GM21360 (cell line): ENCODE measurements around the gene CENPU.
A peak's percentile ranks its signal among the peaks of the same experiment; 100 is the strongest.
"Not testable (repeated sequence)": the region's sequence is repeated elsewhere in the genome, so short reads cannot be mapped to it uniquely, and the experiment has no call there.

ENCODE experiments used
- ATAC-seq: cut with Tn5 transposase; IDR thresholded peaks from one replicate; pipeline ENCODE4 v1.9.1; 2021; ENCODE audit warnings: mild to moderate bottlenecking, moderate library complexity; ENCODE audit not compliant: unreplicated experiment

The CENPU gene, protein sequence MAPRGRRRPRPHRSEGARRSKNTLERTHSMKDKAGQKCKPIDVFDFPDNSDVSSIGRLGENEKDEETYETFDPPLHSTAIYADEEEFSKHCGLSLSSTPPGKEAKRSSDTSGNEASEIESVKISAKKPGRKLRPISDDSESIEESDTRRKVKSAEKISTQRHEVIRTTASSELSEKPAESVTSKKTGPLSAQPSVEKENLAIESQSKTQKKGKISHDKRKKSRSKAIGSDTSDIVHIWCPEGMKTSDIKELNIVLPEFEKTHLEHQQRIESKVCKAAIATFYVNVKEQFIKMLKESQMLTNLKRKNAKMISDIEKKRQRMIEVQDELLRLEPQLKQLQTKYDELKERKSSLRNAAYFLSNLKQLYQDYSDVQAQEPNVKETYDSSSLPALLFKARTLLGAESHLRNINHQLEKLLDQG

DNA sequence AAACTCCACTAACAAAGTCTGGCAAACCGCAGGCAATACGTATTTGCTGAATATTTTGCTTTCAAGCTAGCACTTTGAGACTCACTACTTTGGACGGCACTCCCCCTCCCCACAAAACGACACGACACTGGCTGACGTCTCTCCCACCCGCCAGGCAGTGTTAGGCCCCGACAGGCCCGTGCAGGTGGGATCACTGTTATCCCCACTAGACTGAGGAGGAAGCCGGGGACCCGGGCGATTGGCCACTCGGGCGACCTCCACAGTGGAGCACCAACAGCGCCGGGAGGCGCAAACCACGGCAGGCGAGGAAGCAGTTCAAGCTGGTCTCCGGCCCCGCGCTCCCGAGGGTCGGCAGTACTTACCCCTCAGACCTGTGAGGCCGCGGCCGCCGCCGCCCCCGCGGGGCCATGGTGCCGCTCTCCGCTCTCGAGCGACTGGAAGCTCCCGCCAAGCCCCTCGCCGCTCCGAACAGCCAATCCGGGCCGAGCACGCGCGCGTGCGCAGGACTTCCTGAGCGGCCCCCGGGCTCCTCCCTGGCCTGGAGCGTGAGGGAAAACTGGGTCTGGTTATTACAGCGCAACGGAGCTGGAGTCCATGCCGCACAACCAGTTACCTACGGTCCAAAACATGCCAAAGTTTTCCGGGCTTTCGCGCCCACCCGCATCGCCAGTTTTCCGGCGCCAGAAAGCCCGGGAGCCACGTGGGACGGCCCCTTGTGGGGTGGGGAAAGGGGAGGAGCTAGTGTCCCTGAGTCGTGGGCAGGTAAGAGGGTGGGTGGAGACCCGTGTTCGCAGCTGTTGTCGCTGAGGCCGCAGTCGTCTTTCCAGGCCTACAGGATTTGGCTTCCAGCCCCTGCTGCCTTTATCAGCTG, at the start of gene CENPU:
TSS of gene CENPU (minus strand) at position 443 of the 871 bp plus-strand sequence. CDS start at position 409, 34 bp downstream.
- ATAC-seq, result peak; percentile 93

DNA sequence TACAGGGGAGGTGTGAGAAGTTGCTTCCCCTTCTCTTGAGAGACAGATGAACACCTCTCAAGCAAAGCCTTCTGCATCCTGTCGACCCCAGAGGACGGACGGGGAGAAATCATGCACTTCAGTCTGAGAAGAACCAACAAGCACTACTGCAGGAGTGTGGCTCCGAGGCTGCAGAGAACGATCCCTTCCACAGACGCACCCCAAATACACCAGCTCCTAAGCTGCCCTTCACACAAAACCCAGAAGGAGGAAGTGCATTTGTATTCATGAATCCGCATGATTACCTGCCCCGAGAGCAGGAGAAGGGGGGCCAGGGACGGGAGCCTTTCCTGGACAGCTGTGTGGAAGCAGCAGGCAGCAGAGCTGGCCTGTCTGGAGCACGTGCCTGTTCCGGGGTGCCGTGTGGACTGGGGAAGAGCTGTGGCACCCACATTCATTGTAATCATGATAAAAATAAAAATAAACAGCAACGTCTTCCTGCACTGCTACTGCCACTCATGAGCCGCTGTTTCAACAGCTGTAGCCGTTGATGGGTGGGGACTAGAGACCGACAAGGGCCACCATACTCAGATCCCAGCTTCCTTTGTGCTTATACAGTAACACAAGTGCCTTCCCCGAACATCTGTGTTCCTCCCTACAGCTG, 49.0 kb upstream of the CENPU start:
- no peak for ATAC-seq

DNA sequence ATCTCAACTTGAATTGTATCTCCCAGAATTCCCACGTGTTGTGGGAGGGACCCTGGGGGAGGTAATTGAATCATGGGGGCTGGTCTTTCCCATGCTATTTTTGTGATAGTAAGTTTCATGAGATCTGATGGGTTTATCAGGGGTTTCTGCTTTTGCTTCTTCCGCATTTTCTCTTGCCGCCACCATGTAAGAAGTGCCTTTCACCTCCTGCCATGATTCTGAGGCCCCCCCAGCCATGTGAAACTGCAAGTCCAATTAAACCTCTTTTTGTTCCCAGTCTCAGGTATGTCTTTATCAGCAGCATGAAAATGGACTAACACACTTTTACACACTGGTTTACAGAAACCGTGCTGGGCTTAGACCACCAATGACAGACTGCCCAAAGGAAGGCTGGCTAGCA, 45.3 kb upstream of the CENPU start:
- not testable (repeated sequence) for ATAC-seq

DNA sequence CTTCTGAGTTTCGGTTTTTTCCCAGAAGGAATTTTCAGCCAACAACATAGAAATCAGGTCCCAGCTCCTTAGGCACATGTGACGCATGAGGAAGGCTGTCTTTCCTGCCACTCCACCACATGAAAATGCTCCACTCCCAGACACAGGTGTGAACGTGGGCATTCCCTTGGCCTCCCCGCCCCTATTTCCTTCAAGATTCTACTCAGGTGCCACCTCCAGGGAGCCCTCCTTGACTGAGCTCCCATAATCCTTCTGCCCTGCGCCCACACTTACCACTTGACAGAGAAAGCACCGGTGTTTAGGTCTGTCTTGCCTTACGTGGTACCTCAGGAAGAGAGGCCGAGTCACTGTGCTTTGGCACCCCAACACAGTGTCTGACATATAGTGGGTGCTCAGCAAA, 44.4 kb upstream of the CENPU start:
- no peak for ATAC-seq

DNA sequence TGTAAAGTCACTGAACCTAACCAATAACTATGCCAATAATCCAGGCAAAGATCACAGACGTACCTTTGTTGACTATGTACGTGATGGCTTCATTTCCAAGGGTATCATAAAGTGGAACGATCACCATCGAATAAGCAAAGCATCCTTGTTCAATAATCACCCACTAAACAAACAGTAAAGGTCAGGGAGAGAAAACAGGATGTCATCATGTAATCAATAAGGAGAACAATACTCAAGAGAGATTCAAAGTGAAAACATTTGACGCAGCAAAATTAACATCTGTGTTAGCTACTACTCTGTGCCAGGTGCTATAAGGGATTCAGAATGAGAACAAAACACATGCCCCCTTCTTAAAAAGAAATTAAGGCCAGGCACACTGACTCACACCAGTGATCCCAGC, 42.9 kb upstream of the CENPU start:
- no peak for ATAC-seq

DNA sequence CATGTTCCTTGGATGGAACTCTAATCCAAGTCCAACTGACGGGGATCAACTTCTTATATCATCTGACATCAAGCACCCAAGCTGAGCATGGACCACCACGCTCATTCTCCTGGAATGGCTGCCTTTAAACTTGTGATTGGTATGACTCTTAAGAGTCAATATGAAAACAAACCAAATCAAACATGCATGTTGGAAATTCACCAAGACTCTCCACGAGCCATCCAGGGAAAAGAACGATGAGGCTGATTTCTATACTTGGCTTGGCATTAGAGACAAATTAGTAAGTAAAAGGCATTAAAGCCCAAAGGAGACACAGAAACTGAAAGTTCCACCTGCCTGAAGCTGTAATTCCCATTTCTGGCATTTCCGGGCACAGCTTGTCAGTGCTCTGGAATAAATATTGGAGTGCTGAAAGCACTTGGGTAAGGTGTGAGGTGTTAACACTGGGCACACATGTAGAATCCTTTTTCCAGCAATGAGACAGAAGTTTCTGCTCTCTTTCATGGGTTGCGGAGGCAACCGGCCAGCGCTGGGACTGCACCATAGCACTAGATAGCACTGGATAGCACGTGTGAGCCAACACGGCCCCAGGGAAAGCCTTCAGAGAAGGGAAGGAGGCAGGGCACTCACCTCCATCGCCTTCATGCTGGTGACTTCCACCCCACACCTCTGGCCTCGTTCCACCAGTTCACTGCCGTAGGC, 42.1 kb upstream of the CENPU start:
- ATAC-seq, result no peak

DNA sequence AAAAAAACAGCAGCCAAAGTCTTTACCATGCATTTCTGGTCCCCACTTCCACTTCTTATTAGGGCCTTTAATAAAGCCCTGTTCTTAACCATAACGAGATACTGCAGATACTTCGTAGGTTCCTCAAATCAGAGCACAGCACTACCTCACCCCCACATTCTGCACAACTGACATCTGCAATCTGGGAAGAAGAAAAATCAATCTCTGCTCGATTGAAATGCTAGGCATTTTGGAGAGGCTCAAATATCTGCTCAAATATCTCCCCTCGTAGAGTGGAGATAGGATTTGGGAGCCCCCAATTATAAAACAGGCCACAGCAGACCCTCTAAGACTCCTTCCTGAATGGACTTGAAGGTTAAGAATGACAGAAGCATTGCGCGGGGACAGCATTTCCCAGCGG, 40.3 kb upstream of the CENPU start:
- ATAC-seq, result no peak

DNA sequence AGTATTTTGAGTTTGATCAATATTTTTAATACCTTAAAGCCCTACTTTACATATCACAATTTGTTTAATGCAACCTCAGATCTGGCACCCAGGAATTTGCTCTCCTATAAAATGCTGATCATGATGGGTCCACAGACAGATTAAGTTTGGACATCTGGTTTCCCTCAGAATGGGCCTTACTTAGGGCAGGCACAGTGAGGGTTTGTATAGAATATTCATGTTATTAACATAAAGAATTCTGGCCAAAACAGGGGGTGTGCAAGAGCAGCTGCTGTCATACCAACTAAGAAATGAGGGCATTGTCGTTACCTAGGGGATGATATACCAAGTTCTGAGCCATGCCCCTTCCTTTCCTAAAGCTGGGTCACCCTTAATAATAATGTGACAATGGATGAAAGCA, 37.5 kb upstream of the CENPU start:
- no peak for ATAC-seq

DNA sequence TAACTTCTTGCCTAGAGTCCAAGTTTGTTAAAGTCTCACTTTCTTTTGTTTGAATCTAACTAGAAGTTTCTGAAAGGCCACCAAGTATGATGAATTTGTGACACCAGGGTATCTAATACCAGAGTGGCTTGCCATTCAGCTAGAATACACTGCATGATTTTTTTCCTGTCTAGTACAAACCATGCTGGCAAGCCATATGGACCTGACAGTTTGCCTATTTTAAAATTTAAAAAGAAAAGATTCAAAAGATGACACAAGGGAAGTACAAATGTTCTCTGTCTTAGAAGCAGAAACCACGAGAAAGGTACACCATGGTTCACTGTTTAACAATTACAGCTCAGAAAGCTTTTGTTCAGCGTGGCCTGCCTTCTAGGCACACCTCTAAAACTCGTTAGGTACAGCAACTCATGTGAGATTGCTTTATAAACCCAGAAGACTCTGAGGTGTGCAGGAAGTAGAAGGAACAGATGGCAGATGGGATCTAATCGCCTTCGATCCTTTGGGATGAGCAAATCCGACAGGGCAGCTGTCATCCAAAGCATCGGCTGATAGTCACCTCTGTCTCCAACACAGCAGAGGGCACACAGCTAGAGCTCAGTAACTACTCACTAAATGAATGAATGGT, 35.4 kb upstream of the CENPU start:
- no peak for ATAC-seq

DNA sequence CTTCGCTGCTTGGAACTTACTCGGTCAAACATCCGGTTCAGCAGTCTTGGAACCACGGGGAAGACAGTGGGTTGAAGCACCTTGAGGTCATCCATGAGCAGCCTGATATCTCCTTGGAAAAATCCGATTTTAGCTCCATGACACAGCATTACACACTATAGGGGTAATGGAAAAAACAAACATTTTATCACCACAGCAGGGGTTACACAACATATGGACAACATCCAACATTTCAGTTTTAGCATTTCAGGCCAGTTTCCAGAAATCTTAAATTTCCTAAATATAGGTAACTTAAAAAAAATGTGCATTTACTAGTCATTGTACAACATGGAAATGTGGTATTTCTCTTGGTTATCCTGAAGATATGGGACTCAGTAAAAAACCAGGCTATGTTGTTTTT, 34.4 kb upstream of the CENPU start:
- no peak for ATAC-seq

DNA sequence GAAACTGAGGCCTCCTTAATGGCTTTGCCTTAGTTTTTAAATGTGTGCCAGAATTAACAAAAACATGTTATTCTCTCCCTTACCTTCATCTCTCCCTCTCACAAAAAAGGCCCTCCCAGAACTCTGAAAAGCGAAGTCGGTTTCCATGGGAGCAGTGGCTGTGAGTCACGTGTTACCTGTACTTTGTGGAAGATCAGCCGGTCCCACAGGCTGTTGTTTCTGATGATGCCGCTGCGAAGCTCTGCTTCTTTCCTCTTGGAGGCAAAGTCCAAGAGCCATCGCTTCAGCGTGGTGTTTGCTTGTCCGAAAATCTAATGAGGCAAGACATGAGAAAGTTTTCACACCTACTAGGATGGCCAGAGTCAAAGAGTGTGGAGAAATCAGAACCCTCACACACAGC, 32.5 kb upstream of the CENPU start:
- no peak for ATAC-seq

DNA sequence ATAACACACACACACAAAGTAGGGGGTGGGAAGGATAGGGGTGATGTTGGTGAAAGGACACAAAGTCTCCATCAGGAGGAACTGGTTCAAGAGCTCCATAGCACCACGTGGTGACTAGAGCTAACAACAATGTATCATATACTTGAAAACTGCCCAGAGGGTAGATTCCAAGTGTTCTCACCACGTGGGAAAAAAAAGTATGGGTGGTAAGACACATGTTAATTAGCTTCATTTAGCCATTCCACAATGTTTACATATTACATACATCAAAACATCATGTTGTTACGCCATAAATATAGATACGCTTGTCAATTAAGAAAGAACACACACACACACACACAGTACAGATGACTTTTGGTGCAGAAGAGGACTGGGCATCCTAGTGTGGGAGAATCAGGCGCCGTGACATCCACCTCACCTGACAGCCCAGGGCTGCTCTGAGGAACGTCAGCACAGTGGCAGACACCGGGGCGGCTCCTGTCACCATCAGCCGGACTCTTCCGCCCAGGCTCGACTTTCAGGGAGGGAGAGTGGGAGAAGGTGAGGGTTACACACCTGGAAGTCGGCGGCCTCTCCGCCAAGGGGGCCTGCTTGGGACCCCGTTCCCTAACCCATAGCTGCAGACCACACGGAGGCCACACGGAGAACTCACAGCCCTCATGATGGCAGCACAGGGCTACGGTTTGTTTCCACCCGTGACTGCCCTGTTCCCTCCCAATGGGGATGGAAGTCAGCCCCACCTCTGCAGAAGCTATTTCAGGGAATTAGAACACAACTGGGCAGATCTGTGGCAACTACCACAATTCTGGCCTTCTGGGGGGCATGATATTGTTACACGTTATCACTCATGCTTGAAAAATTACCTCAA, 31.8 kb upstream of the CENPU start:
- no peak for ATAC-seq

DNA sequence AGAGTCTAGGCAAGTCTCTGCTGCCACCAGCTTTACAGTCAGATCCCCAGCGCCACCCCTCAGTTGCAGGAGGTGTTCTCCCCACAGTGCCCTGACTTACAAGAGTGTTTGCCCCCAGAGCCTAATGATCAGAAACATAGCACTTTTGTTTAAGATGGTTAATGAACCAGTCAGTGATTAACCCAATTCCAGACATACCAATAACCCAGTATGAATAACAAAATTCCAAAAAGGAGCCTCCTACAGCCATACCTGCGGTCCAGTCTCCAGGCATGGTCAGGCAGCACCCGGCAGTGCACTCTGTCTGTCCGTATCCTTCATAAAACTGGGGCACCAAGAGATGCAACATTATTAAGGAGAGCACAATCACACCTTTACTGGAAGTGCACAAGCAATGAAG, 30.7 kb upstream of the CENPU start:
- no peak for ATAC-seq

DNA sequence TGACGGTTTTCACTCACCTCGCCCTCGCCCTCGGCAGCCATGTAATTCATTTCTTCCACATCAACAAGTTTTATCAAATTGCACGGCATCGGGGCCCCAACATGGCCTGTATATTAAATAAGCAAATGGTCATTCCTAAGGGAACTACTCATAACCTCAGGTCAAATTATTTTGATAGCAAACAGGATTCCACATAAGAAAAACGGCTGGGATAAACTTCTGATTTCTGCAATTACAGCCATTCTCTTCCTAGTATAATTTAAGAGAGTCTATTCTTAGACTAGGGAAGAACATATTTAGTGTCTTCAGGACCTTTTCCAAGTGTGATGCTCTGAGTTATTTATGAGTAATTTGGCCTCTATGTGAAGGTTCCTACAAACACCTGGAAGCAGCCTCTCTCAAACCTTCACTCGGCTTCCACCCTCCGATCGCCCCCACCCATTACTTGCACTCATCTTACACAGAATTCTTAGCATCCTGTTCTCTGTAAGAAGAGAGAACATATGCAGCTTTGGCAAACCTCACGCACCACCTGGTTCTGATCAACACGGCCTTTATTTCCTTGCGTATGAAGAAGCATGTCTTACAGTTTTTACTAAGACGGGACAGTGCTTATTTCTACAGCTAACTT, 29.4 kb upstream of the CENPU start:
- no peak for ATAC-seq

DNA sequence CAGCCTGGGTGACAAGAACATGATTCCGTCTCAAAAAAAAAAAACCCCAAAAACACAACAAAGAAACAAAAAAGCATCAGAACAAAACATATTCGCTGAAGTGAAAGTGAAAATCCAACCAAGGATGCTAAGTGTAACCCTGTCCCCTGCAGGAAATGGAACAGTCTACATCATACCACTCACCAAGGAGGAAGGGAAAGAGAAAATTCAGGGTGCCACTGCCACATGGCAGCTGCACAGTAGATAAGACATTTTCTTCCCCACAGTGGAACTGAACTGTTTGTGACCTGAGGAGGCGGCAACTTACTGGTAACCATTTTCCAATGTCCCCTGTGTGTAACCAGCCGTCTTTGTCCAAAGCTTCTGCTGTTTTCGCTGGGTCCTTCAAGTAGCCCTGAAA, 28.2 kb upstream of the CENPU start:
- no peak for ATAC-seq

DNA sequence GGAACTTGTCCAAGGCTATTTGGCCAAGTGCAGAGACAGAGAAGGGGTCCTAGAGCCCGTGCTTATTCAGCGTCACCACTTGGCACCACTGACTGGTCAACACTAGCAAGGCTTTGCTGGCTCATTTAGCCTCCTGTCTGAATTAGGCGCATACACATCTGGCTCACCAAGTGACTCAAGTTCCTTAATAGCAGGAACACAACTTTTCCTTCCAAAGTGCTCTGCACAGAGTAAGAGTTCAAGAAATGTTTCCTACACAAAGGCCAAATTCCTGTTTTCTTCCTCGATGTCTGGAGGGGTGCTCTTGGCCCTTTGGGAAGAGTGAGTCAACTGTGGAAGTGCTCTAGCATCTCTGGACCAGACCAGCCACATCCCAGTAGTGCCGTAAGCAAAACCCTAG, 26.8 kb upstream of the CENPU start:
- no peak for ATAC-seq

DNA sequence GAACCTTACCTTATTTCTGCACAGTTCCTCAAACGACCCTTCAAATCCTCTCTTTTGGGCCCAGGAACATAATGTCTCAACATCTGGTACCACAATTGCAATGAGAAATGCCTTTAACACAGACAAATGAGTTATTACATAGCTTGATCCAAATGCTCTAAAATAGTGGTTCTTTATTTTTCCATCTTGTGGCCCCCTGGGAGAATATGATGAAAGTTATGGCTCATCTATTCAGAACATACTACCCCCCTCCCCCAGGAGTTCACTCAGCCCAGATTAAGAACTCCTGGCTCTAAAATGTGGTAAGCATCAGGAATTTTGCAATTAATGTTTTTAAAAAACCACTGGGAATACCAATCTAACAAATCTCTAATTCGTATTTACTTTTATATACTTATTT, 23.9 kb upstream of the CENPU start:
- ATAC-seq, result no peak

DNA sequence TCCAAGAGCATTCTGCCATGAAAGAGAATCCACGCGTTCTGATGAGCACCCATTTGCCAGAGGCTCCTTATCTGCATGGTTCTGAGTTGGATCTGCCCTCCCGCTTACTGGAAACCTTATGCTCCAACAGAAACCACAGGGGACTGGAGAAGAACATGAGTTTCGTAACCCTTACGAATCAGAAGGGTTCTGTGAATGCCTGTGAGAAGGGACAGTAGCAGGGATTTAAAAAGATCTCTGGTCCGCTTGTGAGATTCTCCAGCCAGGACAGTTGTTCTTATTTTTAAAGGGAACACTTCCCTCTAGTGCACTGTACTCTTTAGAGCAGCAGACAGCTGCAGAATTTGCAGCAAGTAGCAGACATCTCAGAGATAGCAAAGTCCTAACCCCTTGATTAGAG, 22.5 kb upstream of the CENPU start:
- no peak for ATAC-seq

DNA sequence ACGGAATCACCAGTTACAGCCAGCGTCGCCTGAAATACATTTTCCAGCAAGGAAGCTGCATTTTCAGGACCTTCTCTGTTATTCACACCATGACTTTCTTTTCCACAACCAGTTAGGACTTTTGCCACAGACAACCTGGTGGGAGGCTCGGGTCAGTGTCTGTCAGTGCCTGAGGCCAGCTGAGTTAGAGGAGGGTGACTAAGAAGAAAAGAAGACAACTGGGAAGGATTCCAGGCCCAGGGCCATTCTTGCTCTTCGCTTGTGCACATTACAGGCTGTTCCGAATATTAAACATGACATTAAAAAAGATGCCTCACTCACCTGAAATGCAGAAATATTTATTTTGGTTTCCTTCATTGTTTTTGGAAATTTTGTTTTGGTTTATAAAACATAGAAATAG, 21.4 kb upstream of the CENPU start:
- no peak for ATAC-seq
